B cell (primary cell): ENCODE results near the gene GTF2A1L. TPM values are rescaled to one million over a fixed set of nuclear protein-coding genes. Genes with fewer than 3 reads are reported as not detected.

Experiments
- ATAC-seq: fragments of 200-7000 bp; cut with Tn5 transposase; one replicate; pipeline ENCODE4 v1.10.0; 2021; ENCODE audit warnings: low read depth, mild to moderate bottlenecking, moderate number of reproducible peaks, moderate library complexity
- CTCF ChIA-PET: fragments of 350-600 bp; sonication (Branson Sonifier 250); formaldehyde crosslinking; loops from one replicate; lab custom pipeline; 2021; ENCODE audit warnings: antibody characterized with exemption, inconsistent platforms; lab: Charles Lee
- POLR2A ChIA-PET: fragments of 350-600 bp; sonication (Branson Sonifier 250); formaldehyde crosslinking; loops from one replicate; lab custom pipeline; 2021; ENCODE audit warnings: antibody characterized with exemption; lab: Charles Lee
- DNase-seq: peaks from one replicate; pipeline ENCODE4 v3.0.0; 2013
- H2AFZ ChIP-seq: 2 replicates; pipeline ENCODE4 v1.6.1; 2012; ENCODE audit warnings: mild to moderate bottlenecking, low read depth, low read length; ENCODE audit not compliant: insufficient read depth, poor library complexity, severe bottlenecking
- H3K27ac ChIP-seq, 2 donors: 1 replicate in 1 of 2; 2 replicates in 1 of 2; pipeline ENCODE4 v1.5.1; 2012 to 2013; ENCODE audit warnings: low read length in 2 of 2, mild to moderate bottlenecking in 2 of 2, moderate library complexity in 1 of 2
- H3K27me3 ChIP-seq, 4 experiments: fragments of 200-600 bp in 1 of 4; sonication (generic) in 1 of 4; replicated peaks in 1 of 4; 1 replicate in 2 of 4; 2 replicates in 2 of 4; pipeline versions ENCODE4 v1.6.1 to v1.7.0; 2013 to 2016; ENCODE audit warnings: low read length in 3 of 4, mild to moderate bottlenecking in 2 of 4, mixed read lengths in 1 of 4, moderate library complexity in 1 of 4; ENCODE audit not compliant: insufficient read depth in 4 of 4, control insufficient read depth in 3 of 4; ENCODE audit errors: control extremely low read depth in 1 of 4
- H3K36me3 ChIP-seq, 2 experiments: replicated peaks in 1 of 2; 1 replicate in 1 of 2; 2 replicates in 1 of 2; pipeline versions ENCODE4 v1.6.1 to v1.7.1; 2013; ENCODE audit warnings: low read length in 1 of 2; ENCODE audit not compliant: insufficient read depth in 2 of 2, control insufficient read depth in 1 of 2; ENCODE audit errors: control extremely low read depth in 1 of 2, extremely low read depth in 1 of 2
- H3K4me1 ChIP-seq, 2 donors: fragments of 200-600 bp in 1 of 2; sonication (generic) in 1 of 2; 1 replicate in 1 of 2; 2 replicates in 1 of 2; pipeline versions ENCODE4 v1.5.1 to v1.6.1; 2013 to 2017; ENCODE audit warnings: low read length in 2 of 2; ENCODE audit not compliant: control insufficient read depth in 2 of 2, insufficient read depth in 2 of 2
- H3K4me2 ChIP-seq: replicated peaks from 2 replicates; pipeline ENCODE3; 2012; ENCODE audit warnings: mild to moderate bottlenecking, low read depth, low read length; ENCODE audit not compliant: poor library complexity, severe bottlenecking
- H3K4me3 ChIP-seq, 5 experiments: fragments of 200-600 bp in 1 of 5; sonication (generic) in 1 of 5; 1 replicate in 3 of 5; 2 replicates in 2 of 5; pipeline versions ENCODE4 v1.5.1 to v1.7.0; 2011 to 2016; ENCODE audit warnings: low read length in 4 of 5, mild to moderate bottlenecking in 4 of 5, low read depth in 2 of 5, control low read depth in 1 of 5, moderate library complexity in 1 of 5; ENCODE audit not compliant: insufficient read depth in 1 of 5; ENCODE audit errors: control extremely low read depth in 1 of 5, extremely low read depth in 1 of 5
- H3K79me2 ChIP-seq: fragments of 200-600 bp; sonication (generic); one replicate; pipeline ENCODE4 v1.6.0; 2016; ENCODE audit warnings: low read length; ENCODE audit not compliant: control insufficient read depth, insufficient read depth
- H3K9ac ChIP-seq: fragments of 200-600 bp; sonication (generic); 2 replicates; pipeline ENCODE4 v1.6.1; 2017; ENCODE audit warnings: mild to moderate bottlenecking, low read length, moderate library complexity
- H3K9me3 ChIP-seq, 3 donors: one replicate each; pipeline versions ENCODE4 v1.6.1 to v1.7.1; 2013; ENCODE audit warnings: low read length in 2 of 3; ENCODE audit not compliant: control insufficient read depth in 2 of 3, insufficient read depth in 1 of 3; ENCODE audit errors: control extremely low read depth in 1 of 3
- H4K20me1 ChIP-seq: 2 replicates; pipeline ENCODE4 v1.6.0; 2012; ENCODE audit warnings: mild to moderate bottlenecking, low read length; ENCODE audit not compliant: insufficient read depth, control insufficient read depth, poor library complexity, severe bottlenecking
- H3K27ac Mint-ChIP-seq: one replicate; pipeline ENCODE4 v1.8.0; 2021; ENCODE audit warnings: mixed read lengths
- H3K27me3 Mint-ChIP-seq: one replicate; pipeline ENCODE4 v1.8.0; 2021; ENCODE audit warnings: mixed read lengths
- H3K4me1 Mint-ChIP-seq: one replicate; pipeline ENCODE4 v1.8.0; 2021; ENCODE audit warnings: mixed read lengths
- H3K4me3 Mint-ChIP-seq: one replicate; pipeline ENCODE4 v1.8.0; 2021; ENCODE audit warnings: mixed read lengths
- H3K9me3 Mint-ChIP-seq: one replicate; pipeline ENCODE4 v1.8.0; 2022; ENCODE audit warnings: mixed read lengths; ENCODE audit not compliant: insufficient read depth
- EZH2 ChIP-seq: IDR thresholded peaks from 2 replicates; pipeline ENCODE4 v1.6.1; 2012; ENCODE audit warnings: borderline replicate concordance, low read depth, mild to moderate bottlenecking, moderate library complexity, low read length; ENCODE audit not compliant: insufficient read depth, poor library complexity, severe bottlenecking
- WGBS: methylation state at CpG from one replicate; pipeline ENCODE4 v1.1.5; 2013; ENCODE audit warnings: missing lambda C conversion rate; ENCODE audit not compliant: insufficient coverage; 5-methylcytosine and 5-hydroxymethylcytosine counted together
- intact Hi-C: fragments of 100-400 bp; cut with micrococcal nuclease; formaldehyde crosslinking; loops from one replicate; pipeline ENCODE4 v1.10.0; 2022
- polyA plus RNA-seq: library from polyadenylated mRNA; depleted of rRNA; stranded (reverse); fragments of >200 nt; gene quantifications from 2 replicates; pipeline ENCODE4 v1.2.3, GENCODE V29; 2012
- total RNA-seq, 2 donors: library from RNA; stranded (reverse); fragments of 120-200 nt in 1 of 2; gene quantifications; 1 replicate in 1 of 2; 2 replicates in 1 of 2; pipeline versions ENCODE4 v1.2.3 to v1.2.4, GENCODE V29; 2013 to 2022
- TF ChIP-seq, protein P1 (sequence below): fragments of 200-600 bp; IDR thresholded peaks from one replicate; pipeline ENCODE4 v1.8.0; 2022; ENCODE audit warnings: antibody characterized with exemption, mild to moderate bottlenecking

Gene GTF2A1L
- total and polyA plus RNA-seq, 2 donors (not counting 1 experiment from before 2014, with no cell fraction given), result not detected

- no peak overlapping the region for H3K4me3 Mint-ChIP-seq
- H3K4me1 Mint-ChIP-seq, result no peaks in the 10 kb centered on the region
- no peak for ATAC-seq
Measured at GRCh38 chr2:48586433-48586832, 31.2 kb upstream of the GTF2A1L start.

DNA sequence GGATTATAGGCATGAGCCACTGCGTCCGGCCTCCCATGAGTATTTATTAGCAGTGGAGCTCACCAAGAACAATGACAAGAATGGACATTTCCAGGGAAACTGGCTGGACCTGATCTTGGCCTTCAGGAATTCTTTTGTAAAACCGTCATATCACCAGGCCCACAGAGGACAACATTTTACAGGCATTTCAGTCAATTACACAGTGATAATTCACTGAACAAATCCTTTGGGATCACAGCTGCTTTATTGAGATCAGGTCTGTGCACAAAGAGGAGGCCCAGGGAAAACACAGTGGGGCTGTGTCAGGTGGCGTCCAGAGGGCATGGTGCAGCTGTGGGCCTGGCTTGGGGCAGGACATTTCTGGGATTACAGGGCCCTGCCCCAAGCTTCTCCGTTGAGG lies 30.1 kb upstream of the GTF2A1L start:
- Histone ChIP-seq H3K27ac (no peak overlapping the region), H3K9me3 (no peaks in the 10 kb centered on the region), H2AFZ (no peak overlapping the region), H3K9ac (no peak overlapping the region), H3K4me1 (no peaks in the 10 kb centered on the region), H3K79me2 (no peaks in the 10 kb centered on the region), H3K27me3 (peaks cover 0 to 2% (median 0%) of the 10 kb centered on the region in 4 experiments), H3K4me3 (no peak overlapping the region), H3K4me2 (no peak overlapping the region), H3K36me3 (no peaks in the 10 kb centered on the region), H4K20me1 (no peaks in the 10 kb centered on the region)
- ATAC-seq (no peak), DNase-seq (no peak)
- Mint-ChIP-seq H3K27ac (no peak overlapping the region), H3K9me3 (no peaks in the 10 kb centered on the region), H3K4me3 (no peak overlapping the region), H3K27me3 (peaks cover 13% of the 10 kb centered on the region), H3K4me1 (no peaks in the 10 kb centered on the region)
- CTCF ChIA-PET, result interaction anchor here (0.7 kb wide), 1 partner anchor 12 kb away, joined by 3 read pairs; no protein-coding TSS in a partner anchor
- TF ChIP-seq, protein P1, sequence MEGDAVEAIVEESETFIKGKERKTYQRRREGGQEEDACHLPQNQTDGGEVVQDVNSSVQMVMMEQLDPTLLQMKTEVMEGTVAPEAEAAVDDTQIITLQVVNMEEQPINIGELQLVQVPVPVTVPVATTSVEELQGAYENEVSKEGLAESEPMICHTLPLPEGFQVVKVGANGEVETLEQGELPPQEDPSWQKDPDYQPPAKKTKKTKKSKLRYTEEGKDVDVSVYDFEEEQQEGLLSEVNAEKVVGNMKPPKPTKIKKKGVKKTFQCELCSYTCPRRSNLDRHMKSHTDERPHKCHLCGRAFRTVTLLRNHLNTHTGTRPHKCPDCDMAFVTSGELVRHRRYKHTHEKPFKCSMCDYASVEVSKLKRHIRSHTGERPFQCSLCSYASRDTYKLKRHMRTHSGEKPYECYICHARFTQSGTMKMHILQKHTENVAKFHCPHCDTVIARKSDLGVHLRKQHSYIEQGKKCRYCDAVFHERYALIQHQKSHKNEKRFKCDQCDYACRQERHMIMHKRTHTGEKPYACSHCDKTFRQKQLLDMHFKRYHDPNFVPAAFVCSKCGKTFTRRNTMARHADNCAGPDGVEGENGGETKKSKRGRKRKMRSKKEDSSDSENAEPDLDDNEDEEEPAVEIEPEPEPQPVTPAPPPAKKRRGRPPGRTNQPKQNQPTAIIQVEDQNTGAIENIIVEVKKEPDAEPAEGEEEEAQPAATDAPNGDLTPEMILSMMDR, result no peak
- TF ChIP-seq EZH2, result no peak
- intact Hi-C loops, result no loop called here
- 88% methylated on average over 5 of the region's 5 CpGs for WGBS
- POLR2A ChIA-PET, result no interaction called here

More at GRCh38 chr2:48586433-48586832, 31.2 kb upstream of the GTF2A1L start:
- Mint-ChIP-seq H3K9me3 (no peaks in the 10 kb centered on the region), H3K27ac (no peak overlapping the region), H3K27me3 (peaks cover 12% of the 10 kb centered on the region)
- ChIA-PET POLR2A (no interaction called here), CTCF (no interaction called here)
- WGBS, result 55% methylated on average over 4 of the region's 4 CpGs
- Histone ChIP-seq H3K9me3 (no peaks in the 10 kb centered on the region), H3K4me1 (no peaks in the 10 kb centered on the region), H3K27ac (no peak overlapping the region), H3K36me3 (no peaks in the 10 kb centered on the region), H4K20me1 (no peaks in the 10 kb centered on the region), H3K79me2 (no peaks in the 10 kb centered on the region), H3K9ac (no peak overlapping the region), H2AFZ (no peak overlapping the region), H3K27me3 (peaks cover 0 to 6% (median 0%) of the 10 kb centered on the region in 4 experiments), H3K4me2 (no peak overlapping the region), H3K4me3 (no peak overlapping the region)
- TF ChIP-seq, protein P1, result no peak
- no peak for TF ChIP-seq EZH2
- DNase-seq, result no peak
- intact Hi-C loops, result no loop called here
